Measurements from ENCODE around the gene CTBP2.

GRCh38 chr10:124987788-124988187 is 172.6 kb downstream of the CTBP2 start:
- TF ChIP-seq CTCF (CRISPR knock-in tag; IDR thresholded peaks at IDR 0.05) = no peak
- no peak for TF ChIP-seq KLF13 (CRISPR knock-in tag; IDR thresholded peaks at IDR 0.05)
- TF ChIP-seq MXI1 (IDR thresholded peaks at IDR 0.05; ENCODE audit: borderline replicate concordance, low read depth, low read length) = no peak
- TF ChIP-seq PBX3 (CRISPR knock-in tag; IDR thresholded peaks at IDR 0.05; ENCODE audit: borderline replicate concordance) = no peak
- TF ChIP-seq ATM (IDR thresholded peaks at IDR 0.05; ENCODE audit: borderline replicate concordance) = no peak
- TF ChIP-seq ZNF513 (CRISPR knock-in tag; conservative IDR thresholded peaks at IDR 0.05) = no peak
- TF ChIP-seq FOXA1 (IDR thresholded peaks at IDR 0.05) = no peak
- TF ChIP-seq FOXA1 (CRISPR knock-in tag; IDR thresholded peaks at IDR 0.05) = no peak
- TF ChIP-seq MXD4 (CRISPR knock-in tag; IDR thresholded peaks at IDR 0.05) = no peak

All from HepG2 (cell line).